GM18511 (cell line): ENCODE data around the gene SVEP1.
"Not testable (repeated sequence)": the region's sequence is repeated elsewhere in the genome, so short reads cannot be mapped to it uniquely, and the experiment has no call there.

Experiments used
- ATAC-seq: cut with Tn5 transposase; IDR thresholded peaks from one replicate; pipeline ENCODE4 v1.9.1; 2021; ENCODE audit warnings: mild to moderate bottlenecking, moderate library complexity; ENCODE audit not compliant: unreplicated experiment

The SVEP1 gene

DNA sequence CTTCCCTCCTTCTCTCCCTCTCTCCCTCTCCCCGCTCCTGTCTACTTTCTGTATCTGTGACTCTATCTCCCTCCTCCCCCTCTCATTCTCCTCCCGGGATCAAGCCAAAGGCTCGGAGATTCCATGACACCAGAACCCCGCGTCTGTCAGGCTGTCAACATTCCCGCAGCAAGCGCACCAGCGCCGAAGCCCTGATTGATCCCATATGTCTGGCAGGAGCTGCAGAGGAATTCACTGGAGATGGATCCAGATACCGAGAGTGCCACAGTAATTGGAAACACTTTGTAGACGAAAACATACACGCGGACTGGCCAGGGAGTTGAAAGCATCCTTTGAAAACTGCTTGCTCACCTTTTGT lies 300 bp upstream of the SVEP1 start:
- ATAC-seq, result no peak

GRCh38 chr9:110578575-110579033 lies 937 bp downstream of the SVEP1 start:
- no peak for ATAC-seq

DNA sequence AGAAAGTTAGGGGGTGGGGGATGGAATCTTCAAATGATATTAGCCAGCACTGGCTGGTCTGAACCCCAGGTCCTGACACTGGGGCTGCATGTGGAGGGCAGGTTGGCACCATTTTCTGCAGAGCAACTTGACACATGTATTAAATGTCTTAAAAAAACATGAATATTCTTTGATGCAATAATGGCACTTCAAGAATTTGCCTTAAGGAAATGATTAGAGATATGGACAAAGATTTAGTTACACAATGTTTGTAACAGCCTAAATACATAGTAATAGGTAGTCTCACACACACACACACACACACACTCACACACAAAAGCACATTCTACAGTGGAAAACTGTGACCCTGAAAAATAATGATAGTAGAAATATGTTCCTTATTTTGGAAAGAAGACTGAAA lies 3.6 kb downstream of the SVEP1 start:
- no peak for ATAC-seq

DNA sequence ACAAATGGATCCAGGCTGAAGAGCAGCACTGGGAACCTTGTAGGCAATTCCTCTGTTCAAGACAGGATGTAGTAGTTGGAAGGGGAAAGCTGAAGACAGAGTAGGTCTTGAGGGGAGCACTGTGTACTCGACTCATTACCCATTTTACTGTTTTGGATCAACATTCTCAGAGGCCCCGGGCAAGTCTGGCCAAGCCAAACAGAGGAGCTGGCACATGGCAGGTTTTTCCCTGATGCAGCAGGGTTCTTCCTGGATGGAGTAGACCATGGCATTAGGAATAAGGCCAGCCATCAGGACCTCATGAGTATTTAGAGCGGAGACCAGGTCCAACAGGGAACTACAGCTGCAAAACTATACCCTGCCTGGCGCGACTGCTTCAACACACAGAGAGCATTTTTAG lies 4.4 kb downstream of the SVEP1 start:
- ATAC-seq, result no peak

- ATAC-seq, result no peak
Observed at GRCh38 chr9:110573305-110573704, 6.2 kb downstream of the SVEP1 start.

- no peak for ATAC-seq
Observed at GRCh38 chr9:110571801-110572483, 7.6 kb downstream of the SVEP1 start.

DNA sequence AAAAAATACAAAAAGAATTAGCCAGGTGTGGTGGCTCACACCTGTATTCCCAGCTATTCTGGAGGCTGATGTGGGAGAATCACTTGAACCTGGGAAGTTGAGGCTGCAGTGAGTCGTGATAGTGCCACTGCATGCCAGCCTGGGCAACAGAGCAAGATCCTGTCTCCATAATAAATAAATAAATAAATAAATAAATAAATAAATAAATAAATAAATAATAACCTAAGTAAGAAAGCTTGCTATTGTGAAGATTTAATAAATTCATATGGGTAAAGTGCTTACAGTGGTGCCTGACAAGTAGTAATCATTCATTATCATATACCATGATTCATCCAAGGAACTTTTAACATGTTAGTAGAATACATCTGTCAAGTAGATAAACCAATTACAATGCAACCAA lies 13.4 kb downstream of the SVEP1 start:
- no peak for ATAC-seq

GRCh38 chr9:110561826-110562225 lies 17.7 kb downstream of the SVEP1 start:
- no peak for ATAC-seq

DNA sequence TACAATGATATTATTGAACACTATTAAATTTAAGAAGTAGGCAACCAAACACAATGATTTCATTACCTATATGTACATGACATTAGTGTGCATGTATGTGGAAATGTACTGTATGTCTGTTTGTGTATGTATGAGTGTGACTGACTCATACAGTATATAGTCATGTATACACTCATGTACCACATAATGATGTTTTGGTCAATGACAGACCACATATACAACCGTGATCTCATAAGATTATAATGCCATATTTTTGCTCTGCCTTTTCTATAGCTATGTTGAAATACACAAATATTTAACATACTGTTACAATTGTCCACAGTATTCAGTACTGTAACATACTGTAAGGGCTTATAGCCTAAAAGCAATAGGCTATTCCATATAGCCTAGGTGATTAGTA lies 19.7 kb downstream of the SVEP1 start:
- no peak for ATAC-seq

DNA sequence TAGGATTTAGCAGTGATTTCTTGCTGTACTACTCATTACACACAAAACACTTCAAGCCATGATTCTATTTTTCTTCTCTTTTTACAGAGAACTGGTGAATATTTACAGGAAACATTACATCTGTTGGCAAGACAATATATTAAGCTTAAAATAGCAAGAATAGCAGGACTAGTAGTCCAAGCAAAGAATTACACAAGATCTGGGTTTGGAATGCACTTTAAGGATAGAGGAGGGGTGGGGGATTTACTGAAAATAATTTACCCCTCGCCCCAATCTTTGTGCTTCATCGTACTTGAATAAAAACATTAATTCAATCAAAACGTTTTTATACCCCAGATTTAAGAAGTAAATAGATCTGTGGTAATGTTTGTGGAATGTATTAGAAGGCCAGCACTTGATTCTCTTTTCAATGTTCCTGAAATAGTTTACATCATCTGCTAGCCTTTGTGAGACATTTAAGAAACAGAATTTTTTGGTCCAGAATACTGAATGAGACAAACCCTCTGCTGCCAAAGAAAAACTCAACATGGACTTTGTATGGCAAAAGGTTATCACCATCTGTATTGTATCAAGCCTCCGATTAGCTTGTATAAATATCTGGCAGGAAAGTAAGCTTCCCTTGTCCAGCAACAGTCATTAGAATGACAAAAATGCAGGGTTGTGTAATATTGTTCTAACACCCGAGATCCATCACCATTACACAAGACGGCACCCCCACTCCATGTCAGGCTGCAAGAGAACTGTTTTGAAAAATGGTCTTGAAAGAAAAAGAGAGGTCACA lies 23.8 kb downstream of the SVEP1 start:
- no peak for ATAC-seq

- ATAC-seq, result no peak
Observed at GRCh38 chr9:110546411-110546871, 33.1 kb downstream of the SVEP1 start.

- ATAC-seq, result no peak
Observed at GRCh38 chr9:110545705-110546104, 33.8 kb downstream of the SVEP1 start.

- ATAC-seq, result no peak
Observed at GRCh38 chr9:110543631-110544051, 35.9 kb downstream of the SVEP1 start.

GRCh38 chr9:110541950-110542349 lies 37.6 kb downstream of the SVEP1 start:
- ATAC-seq, result no peak

DNA sequence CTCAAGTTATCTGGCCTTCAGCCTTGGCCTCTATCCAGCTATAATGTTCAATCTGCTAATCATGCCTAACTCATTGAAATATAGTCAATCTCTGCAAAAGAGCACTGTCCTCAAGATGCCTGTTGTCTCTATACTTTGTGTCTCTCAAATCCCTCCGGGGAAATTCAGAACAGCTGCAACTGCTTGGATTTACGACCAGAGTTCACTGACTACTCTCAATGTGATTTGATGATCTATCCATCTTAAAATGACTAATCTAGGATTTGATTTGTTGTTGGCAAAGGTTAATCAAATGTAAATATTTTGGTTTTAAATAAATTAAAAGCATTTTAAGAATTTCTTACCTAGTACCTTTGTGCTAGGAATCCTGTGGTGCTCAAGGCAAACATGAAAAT lies 40.9 kb downstream of the SVEP1 start:
- ATAC-seq, result no peak

DNA sequence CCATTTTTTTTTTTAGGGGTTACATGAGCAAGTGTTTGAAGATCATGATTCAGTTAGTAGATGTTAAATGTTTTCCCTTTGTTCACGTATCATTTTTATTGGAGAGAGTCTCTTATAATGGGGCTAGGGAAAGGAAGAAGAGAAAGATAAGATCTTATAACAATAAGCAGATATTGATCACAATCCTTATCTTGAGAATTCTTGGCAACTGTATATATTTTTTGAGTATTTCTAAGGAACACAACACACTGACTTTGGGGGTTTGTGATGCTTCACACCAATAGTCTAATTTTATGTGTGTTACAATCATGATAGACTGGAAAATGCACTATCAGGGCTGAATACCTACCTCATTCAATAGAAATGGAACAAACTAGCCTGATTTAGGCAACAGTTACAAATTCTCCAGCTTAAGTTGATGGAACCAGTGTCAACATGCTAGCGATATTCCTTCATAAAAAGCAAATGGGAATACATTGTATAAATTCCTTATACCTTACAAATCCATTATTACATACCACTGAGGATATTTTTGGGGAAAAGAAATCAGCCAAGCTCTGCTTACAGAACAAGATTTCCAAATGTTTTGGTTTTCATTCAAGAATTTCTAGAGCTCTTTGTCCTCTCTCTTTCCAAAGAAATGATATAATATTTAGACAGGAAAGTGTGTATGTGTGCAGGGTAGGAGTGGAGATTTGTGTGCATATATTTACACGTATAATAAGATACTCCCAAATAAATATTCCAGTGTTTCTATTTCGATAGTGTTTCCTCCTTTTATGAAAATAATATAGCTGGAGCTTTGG lies 41.5 kb downstream of the SVEP1 start:
- no peak for ATAC-seq

- ATAC-seq, result no peak
Observed at GRCh38 chr9:110536822-110537221, 42.7 kb downstream of the SVEP1 start.

DNA sequence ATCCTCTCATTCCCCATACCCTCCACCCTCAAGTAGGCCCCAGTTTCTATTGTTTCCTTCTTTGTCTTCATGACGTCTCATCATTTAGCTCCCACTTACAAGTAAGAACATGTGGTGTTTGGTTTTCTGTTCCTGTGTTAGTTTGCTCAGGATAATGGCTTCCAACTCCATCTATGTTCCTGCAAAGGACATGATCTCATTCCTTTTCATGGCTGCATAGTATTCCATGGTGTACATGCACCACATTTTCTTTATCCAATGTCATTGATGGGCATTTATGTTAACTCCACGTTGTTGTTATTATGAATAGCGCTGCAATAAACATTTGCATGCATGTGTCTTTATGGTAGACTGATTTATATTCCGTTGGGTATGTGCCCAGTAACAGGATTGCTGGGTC lies 45.4 kb downstream of the SVEP1 start:
- not testable (repeated sequence) for ATAC-seq

DNA sequence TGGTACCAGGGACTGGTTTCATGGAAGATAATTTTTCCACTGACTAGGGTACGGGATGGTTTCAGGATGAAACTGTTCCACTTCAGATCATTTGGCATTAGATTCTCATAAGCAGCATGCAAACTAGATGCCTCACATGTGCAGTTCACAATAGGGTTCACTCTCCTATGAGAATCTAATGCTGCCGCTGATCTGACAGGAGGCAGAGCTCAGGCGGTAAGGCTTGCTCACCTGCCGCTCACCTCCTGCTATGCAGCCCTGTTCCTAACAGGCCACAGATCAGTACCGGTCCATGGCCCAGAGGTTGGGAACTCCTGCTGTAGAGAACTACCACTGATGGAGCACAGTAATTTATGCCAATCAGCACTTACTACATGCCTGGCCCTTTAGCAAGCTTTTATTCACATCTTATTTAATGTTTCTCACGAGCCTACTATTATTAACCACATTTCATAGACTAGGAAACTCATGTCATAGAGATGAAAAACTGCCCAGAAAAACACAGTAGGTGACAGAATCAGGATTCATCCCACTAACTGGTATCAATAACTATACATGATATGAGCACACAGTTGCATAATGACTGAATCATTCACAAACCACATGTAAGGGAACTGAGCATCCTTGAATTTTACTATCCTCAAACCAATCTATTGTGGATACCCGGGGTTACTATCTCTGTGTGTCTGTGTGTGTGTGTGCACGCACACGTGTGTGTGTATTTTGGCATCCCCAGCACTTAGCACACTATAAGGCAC lies 46.5 kb downstream of the SVEP1 start:
- ATAC-seq, result no peak

GRCh38 chr9:110531776-110532175 lies 47.8 kb downstream of the SVEP1 start:
- no peak for ATAC-seq

GRCh38 chr9:110531241-110531640 lies 48.3 kb downstream of the SVEP1 start:
- not testable (repeated sequence) for ATAC-seq
